Measurements from ENCODE around the gene KIF18A. TPM values are rescaled to one million over a fixed set of nuclear protein-coding genes. Genes with fewer than 3 reads are reported as not detected.

The KIF18A gene
- total and polyA plus RNA-seq, 2 experiments from 2014 or later = 4.9 to 16.1 TPM

- H3K4me1 ChIP-seq (ENCODE audit: low read depth) = peaks cover 16% of the 10 kb centered on the region
- DNase-seq (ENCODE audit: low read depth in 1 of 2, low spot score in 1 of 2) = peak in 1 of 2 donors; percentile 46
- no peak overlapping the region for H3K4me3 ChIP-seq
- no peaks in the 10 kb centered on the region for H3K9me3 ChIP-seq (ENCODE audit: low read depth)
- H3K27ac ChIP-seq = peak overlapping the region; percentile 46
- no peaks in the 10 kb centered on the region for H3K36me3 ChIP-seq
- TF ChIP-seq, protein P1, sequence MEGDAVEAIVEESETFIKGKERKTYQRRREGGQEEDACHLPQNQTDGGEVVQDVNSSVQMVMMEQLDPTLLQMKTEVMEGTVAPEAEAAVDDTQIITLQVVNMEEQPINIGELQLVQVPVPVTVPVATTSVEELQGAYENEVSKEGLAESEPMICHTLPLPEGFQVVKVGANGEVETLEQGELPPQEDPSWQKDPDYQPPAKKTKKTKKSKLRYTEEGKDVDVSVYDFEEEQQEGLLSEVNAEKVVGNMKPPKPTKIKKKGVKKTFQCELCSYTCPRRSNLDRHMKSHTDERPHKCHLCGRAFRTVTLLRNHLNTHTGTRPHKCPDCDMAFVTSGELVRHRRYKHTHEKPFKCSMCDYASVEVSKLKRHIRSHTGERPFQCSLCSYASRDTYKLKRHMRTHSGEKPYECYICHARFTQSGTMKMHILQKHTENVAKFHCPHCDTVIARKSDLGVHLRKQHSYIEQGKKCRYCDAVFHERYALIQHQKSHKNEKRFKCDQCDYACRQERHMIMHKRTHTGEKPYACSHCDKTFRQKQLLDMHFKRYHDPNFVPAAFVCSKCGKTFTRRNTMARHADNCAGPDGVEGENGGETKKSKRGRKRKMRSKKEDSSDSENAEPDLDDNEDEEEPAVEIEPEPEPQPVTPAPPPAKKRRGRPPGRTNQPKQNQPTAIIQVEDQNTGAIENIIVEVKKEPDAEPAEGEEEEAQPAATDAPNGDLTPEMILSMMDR (IDR thresholded peaks at IDR 0.05; ENCODE audit: low read depth, low read length) = no peak
- H3K27me3 ChIP-seq = no peaks in the 10 kb centered on the region
Observed at GRCh38 chr11:28038775-28039174, 69.2 kb downstream of the KIF18A start.

DNA sequence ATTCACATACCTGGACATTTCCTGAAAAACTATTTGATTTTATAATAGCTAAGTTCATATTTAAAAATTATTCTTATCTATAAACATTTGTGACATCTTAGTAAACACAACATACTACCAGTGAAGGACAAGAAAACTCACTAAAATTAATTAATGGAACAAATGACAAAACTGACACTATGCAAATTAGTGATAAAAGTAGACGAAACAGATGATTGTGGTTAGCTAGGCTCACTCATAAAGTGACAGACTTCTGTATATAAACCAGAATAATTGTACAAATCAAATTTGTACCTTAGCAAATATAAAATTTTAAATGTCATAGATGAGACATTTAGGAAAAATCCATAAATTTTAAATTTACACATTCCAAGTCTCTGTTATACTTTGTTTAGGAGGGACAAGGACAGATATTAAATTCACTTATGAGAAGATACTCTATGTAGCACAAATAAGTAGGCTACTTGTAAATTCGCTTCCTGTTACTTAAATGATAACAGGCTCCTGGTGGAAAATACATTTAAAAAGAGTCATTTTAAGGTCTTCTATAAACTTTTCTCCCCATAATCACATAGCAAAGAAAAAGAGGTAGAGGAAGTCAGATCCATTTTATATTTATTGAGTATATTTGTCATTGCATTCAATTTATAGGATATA is 81.2 kb downstream of the KIF18A start:
- DNase-seq (ENCODE audit: low read depth in 1 of 2, low spot score in 1 of 2) = no peak
- Histone ChIP-seq H3K4me3 (no peak overlapping the region), H3K36me3 (no peaks in the 10 kb centered on the region), H3K27me3 (no peaks in the 10 kb centered on the region), H3K27ac (no peak overlapping the region), H3K4me1 (ENCODE audit: low read depth) (no peaks in the 10 kb centered on the region), H3K9me3 (ENCODE audit: low read depth) (no peaks in the 10 kb centered on the region)
- TF ChIP-seq, protein P1 (IDR thresholded peaks at IDR 0.05; ENCODE audit: low read depth, low read length) = no peak

- Histone ChIP-seq H3K36me3 (no peaks in the 10 kb centered on the region), H3K9me3 (ENCODE audit: low read depth) (no peaks in the 10 kb centered on the region), H3K27ac (no peak overlapping the region), H3K4me1 (ENCODE audit: low read depth) (no peaks in the 10 kb centered on the region), H3K4me3 (no peak overlapping the region), H3K27me3 (no peaks in the 10 kb centered on the region)
- TF ChIP-seq, protein P1 (IDR thresholded peaks at IDR 0.05; ENCODE audit: low read depth, low read length) = no peak
- DNase-seq (ENCODE audit: low read depth in 1 of 2, low spot score in 1 of 2) = peak in 1 of 2 donors; percentile 43
Observed at GRCh38 chr11:28017816-28018215, 90.1 kb downstream of the KIF18A start.

DNA sequence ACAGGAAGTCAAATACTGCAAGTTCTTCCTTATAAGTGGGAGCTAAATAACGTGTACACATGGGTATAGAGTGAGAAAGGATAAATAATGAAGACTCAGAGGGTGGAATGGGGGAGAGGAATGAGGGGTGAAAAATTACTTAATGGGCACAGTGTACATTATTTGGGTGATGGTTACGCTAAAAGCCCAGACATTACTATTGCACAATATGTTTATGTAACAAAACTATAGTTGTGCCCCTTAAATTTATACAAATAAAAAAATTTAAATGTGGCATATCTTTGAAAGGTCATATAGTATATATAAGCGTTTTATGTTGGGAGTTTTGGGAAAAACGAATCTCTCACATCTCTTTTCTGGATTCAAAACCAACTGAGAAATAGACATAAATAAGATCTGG is 96.1 kb downstream of the KIF18A start:
- TF ChIP-seq, protein P1 (IDR thresholded peaks at IDR 0.05; ENCODE audit: low read depth, low read length) = no peak
- H3K27me3 ChIP-seq = no peaks in the 10 kb centered on the region

DNA sequence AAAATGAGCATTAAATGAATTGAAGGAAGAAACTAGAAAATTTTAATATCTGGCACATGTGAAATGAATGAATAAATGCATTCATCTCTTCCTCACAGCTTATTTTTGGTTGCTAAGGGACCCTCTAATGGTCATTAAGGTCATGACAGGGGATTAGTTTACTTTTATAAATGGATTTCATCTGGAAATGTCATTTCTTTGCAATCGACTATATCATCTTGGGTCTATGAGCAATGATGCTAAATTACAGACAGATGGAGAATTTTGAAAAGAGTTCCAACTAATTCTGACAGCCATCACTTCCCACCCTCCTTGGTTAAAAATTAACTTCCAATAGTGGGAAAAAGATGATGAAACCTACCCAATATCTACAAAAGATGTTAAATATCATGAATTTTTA is 98.0 kb downstream of the KIF18A start:
- no peaks in the 10 kb centered on the region for H3K27me3 ChIP-seq
- H3K36me3 ChIP-seq = no peaks in the 10 kb centered on the region
- no peak overlapping the region for H3K27ac ChIP-seq
- H3K9me3 ChIP-seq (ENCODE audit: low read depth) = no peaks in the 10 kb centered on the region
- no peak for DNase-seq (ENCODE audit: low read depth in 1 of 2, low spot score in 1 of 2)
- no peaks in the 10 kb centered on the region for H3K4me1 ChIP-seq (ENCODE audit: low read depth)
- no peak overlapping the region for H3K4me3 ChIP-seq
- TF ChIP-seq, protein P1 (IDR thresholded peaks at IDR 0.05; ENCODE audit: low read depth, low read length) = no peak

More for the DNA sequence above, 96.1 kb downstream of the KIF18A start:
- no peak for DNase-seq (ENCODE audit: low read depth in 1 of 2, low spot score in 1 of 2)
- H3K9me3 ChIP-seq (ENCODE audit: low read depth) = no peaks in the 10 kb centered on the region
- no peaks in the 10 kb centered on the region for H3K36me3 ChIP-seq
- H3K27ac ChIP-seq = no peak overlapping the region
- no peaks in the 10 kb centered on the region for H3K4me1 ChIP-seq (ENCODE audit: low read depth)
- no peak overlapping the region for H3K4me3 ChIP-seq

Measured in cardiac muscle cell (in vitro differentiated cells and primary cell).